GM12892 (cell line): ENCODE results near the gene TRIL.

Experiments
- DNase-seq: peaks from one replicate; pipeline ENCODE4 v3.0.0; 2011; ENCODE audit not compliant: insufficient read length
- FAIRE-seq: peaks from 2 replicates; lab custom pipeline; 2011; peaks lifted over from hg19 to GRCh38; lab: Jason Lieb, UNC
- POLR2A ChIP-seq: IDR thresholded peaks from 2 replicates; pipeline ENCODE4 v1.6.1; 2011; ENCODE audit warnings: low read depth, low read length, control low read depth
- POLR2AphosphoS5 ChIP-seq: IDR thresholded peaks from 2 replicates; pipeline ENCODE4 v1.6.1; 2011; ENCODE audit warnings: low read depth, low read length, control low read depth
- TAF1 ChIP-seq: IDR thresholded peaks from 2 replicates; pipeline ENCODE4 v1.6.1; 2011; ENCODE audit warnings: low read depth, mild to moderate bottlenecking, control low read depth, low read length, borderline replicate concordance

TRIL gene

GRCh38 chr7:28933846-28934320 lies 24.2 kb downstream of the TRIL start:
- FAIRE-seq, result no peak
- no peak for DNase-seq
- no peak for TF ChIP-seq TAF1
- TF ChIP-seq POLR2AphosphoS5, result no peak
- no peak for TF ChIP-seq POLR2A

GRCh38 chr7:28931565-28931964 lies 26.6 kb downstream of the TRIL start:
- TF ChIP-seq TAF1, result no peak
- DNase-seq, result no peak
- no peak for FAIRE-seq

GRCh38 chr7:28926871-28927597 lies 31.1 kb downstream of the TRIL start:
- TF ChIP-seq POLR2AphosphoS5 (no peak), POLR2A (no peak), TAF1 (no peak)

GRCh38 chr7:28922624-28923331 lies 35.4 kb downstream of the TRIL start:
- peak; percentile 79 for FAIRE-seq
- no peak for TF ChIP-seq TAF1
- DNase-seq, result no peak

More at GRCh38 chr7:28926871-28927597, 31.1 kb downstream of the TRIL start:
- DNase-seq (peak; percentile 42), FAIRE-seq (peak; percentile 78)

GRCh38 chr7:28921822-28922221 lies 36.3 kb downstream of the TRIL start:
- no peak for FAIRE-seq
- TF ChIP-seq TAF1 (no peak), POLR2A (no peak), POLR2AphosphoS5 (no peak)
- no peak for DNase-seq

DNA sequence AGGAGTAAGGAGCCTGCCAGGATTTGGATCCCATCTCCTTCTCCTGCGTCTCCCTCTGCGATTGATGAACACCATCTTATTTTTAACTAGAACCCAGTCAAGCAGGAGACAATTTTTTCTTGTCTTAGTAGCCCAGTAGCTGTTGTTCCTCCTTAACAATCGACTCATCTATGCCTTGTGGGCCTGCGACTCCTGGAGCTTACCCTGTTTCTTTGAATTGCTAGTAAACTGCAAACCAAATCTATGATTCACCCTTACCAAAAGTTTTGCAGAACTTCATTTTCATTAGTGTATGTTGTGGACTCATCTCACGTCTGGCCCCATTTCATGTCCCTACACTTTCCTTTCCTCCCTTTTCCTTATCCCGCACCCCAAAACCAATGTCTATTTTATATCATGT lies 37.7 kb downstream of the TRIL start:
- no peak for DNase-seq
- no peak for FAIRE-seq
- no peak for TF ChIP-seq TAF1
- TF ChIP-seq POLR2AphosphoS5, result no peak
- no peak for TF ChIP-seq POLR2A

DNA sequence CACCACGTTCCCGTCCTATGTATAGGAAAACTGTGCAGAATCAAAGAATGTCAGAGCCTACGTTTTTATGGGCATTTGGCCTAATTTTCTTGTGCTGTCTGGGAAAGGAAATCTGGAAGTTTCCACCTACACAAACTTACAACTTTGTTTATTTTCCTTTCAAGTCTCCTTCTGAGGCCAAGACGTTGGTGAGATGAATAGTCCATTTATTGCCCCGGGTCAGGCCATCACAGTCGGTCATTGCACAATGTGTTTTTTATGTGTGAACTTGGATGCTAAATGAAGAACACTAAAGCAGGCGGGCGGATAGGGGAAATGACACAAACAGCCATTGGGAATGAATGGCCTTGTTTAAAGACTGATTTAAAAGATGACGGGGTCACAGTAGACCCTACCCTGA lies 38.6 kb downstream of the TRIL start:
- DNase-seq (no peak), FAIRE-seq (no peak)
- TF ChIP-seq POLR2A (no peak), POLR2AphosphoS5 (no peak), TAF1 (no peak)

DNA sequence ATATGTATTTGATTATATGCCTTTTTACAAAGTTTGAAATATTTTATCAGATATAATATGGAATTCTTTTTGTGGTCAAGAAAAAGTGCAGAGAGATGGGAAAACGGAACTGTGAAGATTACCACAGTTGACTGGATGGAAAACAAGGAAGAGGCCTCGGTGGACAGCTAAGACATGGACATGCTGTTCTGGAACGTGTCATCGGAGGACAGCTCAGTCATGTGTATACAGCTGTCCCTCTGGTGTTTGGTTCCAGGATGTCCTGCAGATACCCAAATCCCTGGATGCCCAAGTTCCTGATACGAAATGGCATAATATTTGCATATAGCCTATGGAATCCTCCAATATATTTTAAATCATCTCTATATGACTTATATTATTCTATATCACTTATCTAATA lies 49.4 kb downstream of the TRIL start:
- no peak for FAIRE-seq
- TF ChIP-seq POLR2A (no peak), TAF1 (no peak), POLR2AphosphoS5 (no peak)
- no peak for DNase-seq

DNA sequence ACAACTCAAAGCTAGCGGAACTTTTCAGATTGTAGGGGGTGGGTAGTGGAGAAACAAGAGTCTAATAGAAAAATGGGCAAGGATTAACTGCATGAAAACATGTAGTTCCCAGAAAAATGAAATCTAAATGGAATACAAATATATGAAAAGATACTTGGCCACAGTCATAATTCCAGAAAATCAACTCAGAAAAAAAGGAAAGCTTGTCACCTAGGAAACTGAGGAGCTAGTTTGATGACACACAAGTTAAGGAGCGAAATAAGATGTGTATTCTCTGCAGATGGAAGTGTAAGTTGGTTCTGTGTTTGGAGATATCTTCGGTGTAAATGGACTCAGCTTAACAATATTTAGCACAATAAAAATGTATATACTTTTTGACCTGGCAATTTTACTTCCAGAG lies 52.7 kb downstream of the TRIL start:
- TF ChIP-seq POLR2A (no peak), TAF1 (no peak)
- FAIRE-seq, result no peak
- DNase-seq, result no peak

GRCh38 chr7:28904578-28905048 lies 53.5 kb downstream of the TRIL start:
- no peak for DNase-seq
- TF ChIP-seq TAF1, result no peak
- no peak for TF ChIP-seq POLR2AphosphoS5
- TF ChIP-seq POLR2A, result no peak
- FAIRE-seq, result no peak

GRCh38 chr7:28903730-28904577 lies 54.2 kb downstream of the TRIL start:
- FAIRE-seq (no peak), DNase-seq (no peak)
- TF ChIP-seq TAF1, result no peak
- no peak for TF ChIP-seq POLR2AphosphoS5
- TF ChIP-seq POLR2A, result no peak
